ENCODE measurements around the gene ARPC3. TPM values are rescaled to one million over a fixed set of nuclear protein-coding genes. Genes with fewer than 3 reads are reported as not detected.
A peak's percentile ranks its signal among the peaks of the same experiment; 100 is the strongest.
"Not testable (repeated sequence)": the region's sequence is repeated elsewhere in the genome, so short reads cannot be mapped to it uniquely, and the experiment has no call there.

The ARPC3 gene
- total and polyA plus RNA-seq, 2 experiments from 2014 or later: 356 to 411 TPM

- Histone ChIP-seq H3K27me3 (ENCODE audit: insufficient read depth) (no peaks in the 10 kb centered on the region), H3K4me3 (peak overlapping the region; percentile 70; the same call in 1 of the 2 replicates), H3K4me2 (peak overlapping the region; percentile 79), H2AFZ (no peak overlapping the region), H3F3A (replicated peaks; ENCODE audit: low read depth) (0 out of 2 replicates have a peak, but pooled peaks cover 3% of the 10 kb centered on the region), H4K20me1 (replicated peaks; ENCODE audit: insufficient read depth) (peaks cover 12% of the 10 kb centered on the region), H3K9me2 (ENCODE audit: insufficient read depth) (no peaks in the 10 kb centered on the region), H3K79me2 (replicated peaks; ENCODE audit: insufficient read depth) (peaks cover 64% of the 10 kb centered on the region), H3K4me1 (ENCODE audit: insufficient read depth) (peaks cover 6% of the 10 kb centered on the region), H3K27ac (ENCODE audit: low read depth) (no peak overlapping the region), H3K36me3 (ENCODE audit: insufficient read depth) (peaks cover 8% of the 10 kb centered on the region)
- ATAC-seq (no peak), DNase-seq (ENCODE audit: low spot score) (no peak)
- no peak for TF ChIP-seq POLR2AphosphoS5 (IDR thresholded peaks at IDR 0.05; ENCODE audit: low read depth)
- TF ChIP-seq, protein P1, sequence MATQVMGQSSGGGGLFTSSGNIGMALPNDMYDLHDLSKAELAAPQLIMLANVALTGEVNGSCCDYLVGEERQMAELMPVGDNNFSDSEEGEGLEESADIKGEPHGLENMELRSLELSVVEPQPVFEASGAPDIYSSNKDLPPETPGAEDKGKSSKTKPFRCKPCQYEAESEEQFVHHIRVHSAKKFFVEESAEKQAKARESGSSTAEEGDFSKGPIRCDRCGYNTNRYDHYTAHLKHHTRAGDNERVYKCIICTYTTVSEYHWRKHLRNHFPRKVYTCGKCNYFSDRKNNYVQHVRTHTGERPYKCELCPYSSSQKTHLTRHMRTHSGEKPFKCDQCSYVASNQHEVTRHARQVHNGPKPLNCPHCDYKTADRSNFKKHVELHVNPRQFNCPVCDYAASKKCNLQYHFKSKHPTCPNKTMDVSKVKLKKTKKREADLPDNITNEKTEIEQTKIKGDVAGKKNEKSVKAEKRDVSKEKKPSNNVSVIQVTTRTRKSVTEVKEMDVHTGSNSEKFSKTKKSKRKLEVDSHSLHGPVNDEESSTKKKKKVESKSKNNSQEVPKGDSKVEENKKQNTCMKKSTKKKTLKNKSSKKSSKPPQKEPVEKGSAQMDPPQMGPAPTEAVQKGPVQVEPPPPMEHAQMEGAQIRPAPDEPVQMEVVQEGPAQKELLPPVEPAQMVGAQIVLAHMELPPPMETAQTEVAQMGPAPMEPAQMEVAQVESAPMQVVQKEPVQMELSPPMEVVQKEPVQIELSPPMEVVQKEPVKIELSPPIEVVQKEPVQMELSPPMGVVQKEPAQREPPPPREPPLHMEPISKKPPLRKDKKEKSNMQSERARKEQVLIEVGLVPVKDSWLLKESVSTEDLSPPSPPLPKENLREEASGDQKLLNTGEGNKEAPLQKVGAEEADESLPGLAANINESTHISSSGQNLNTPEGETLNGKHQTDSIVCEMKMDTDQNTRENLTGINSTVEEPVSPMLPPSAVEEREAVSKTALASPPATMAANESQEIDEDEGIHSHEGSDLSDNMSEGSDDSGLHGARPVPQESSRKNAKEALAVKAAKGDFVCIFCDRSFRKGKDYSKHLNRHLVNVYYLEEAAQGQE (IDR thresholded peaks at IDR 0.05; ENCODE audit: unreplicated experiment): no peak
- no peak for TF ChIP-seq NANOG (IDR thresholded peaks at IDR 0.05; ENCODE audit: borderline replicate concordance)
- no peak for TF ChIP-seq ZNF331 (CRISPR knock-in tag; IDR thresholded peaks at IDR 0.05; ENCODE audit: low read depth)
- TF ChIP-seq CREB1 (CRISPR knock-in tag; IDR thresholded peaks at IDR 0.05; ENCODE audit: low read depth): no peak
- no peak for TF ChIP-seq ZNF462 (CRISPR knock-in tag; IDR thresholded peaks at IDR 0.05)
- no peak for TF ChIP-seq EZH2 (IDR thresholded peaks at IDR 0.05; ENCODE audit: low read depth, unreplicated experiment)
- TF ChIP-seq STAT1 (IDR thresholded peaks at IDR 0.05; ENCODE audit: unreplicated experiment): no peak
- H3K4me1 Mint-ChIP-seq: peaks cover 16% of the 10 kb centered on the region
- H3K27me3 Mint-ChIP-seq (ENCODE audit: insufficient read depth, low read depth, poor library complexity): peaks cover 21% of the 10 kb centered on the region
- H3K4me3 Mint-ChIP-seq: peak overlapping the region; percentile 100
- no peak overlapping the region; the same call in 1 of the 2 replicates for H3K27ac Mint-ChIP-seq
- peaks cover 46% of the 10 kb centered on the region for H3K36me3 Mint-ChIP-seq (ENCODE audit: low read depth)
- H3K9me3 Mint-ChIP-seq: no peaks in the 10 kb centered on the region; the same call in 2 of the 3 replicates
These were observed 16.7 kb upstream of the ARPC3 start for GRCh38 chr12:110466791-110467190.

- Histone ChIP-seq H3K79me2 (replicated peaks; ENCODE audit: insufficient read depth) (peaks cover 68% of the 10 kb centered on the region), H4K20me1 (replicated peaks; ENCODE audit: insufficient read depth) (peaks cover 19% of the 10 kb centered on the region)
- DNase-seq (ENCODE audit: low spot score); H3K36me3 ChIP-seq (ENCODE audit: insufficient read depth); H3K4me1 ChIP-seq (ENCODE audit: insufficient read depth); H3K4me3 Mint-ChIP-seq; H3K27ac Mint-ChIP-seq; H3K27ac ChIP-seq (ENCODE audit: low read depth); H2AFZ ChIP-seq; H3K9me3 Mint-ChIP-seq; H3F3A ChIP-seq (replicated peaks; ENCODE audit: low read depth); ATAC-seq; H3K27me3 ChIP-seq (ENCODE audit: insufficient read depth); H3K4me3 ChIP-seq; H3K9me2 ChIP-seq (ENCODE audit: insufficient read depth); H3K4me2 ChIP-seq: not testable (repeated sequence)
- Mint-ChIP-seq H3K36me3 (ENCODE audit: low read depth) (peaks cover 43% of the 10 kb centered on the region), H3K4me1 (peaks cover 16% of the 10 kb centered on the region), H3K27me3 (ENCODE audit: insufficient read depth, low read depth, poor library complexity) (peaks cover 21% of the 10 kb centered on the region)
These were observed 15.6 kb upstream of the ARPC3 start for GRCh38 chr12:110465765-110466164.

All from GM23338 (cell line).